SHP77 (cell line): ENCODE measurements around the gene NPFFR2.
"Not testable (repeated sequence)": the region's sequence is repeated elsewhere in the genome, so short reads cannot be mapped to it uniquely, and the experiment has no call there.

Experiments
- DNase-seq, 2 experiments: peaks; one replicate each; lab custom pipeline; 2025; lab: John Stamatoyannopoulos, UW

NPFFR2 gene

GRCh38 chr4:72112514-72113156, 80.8 kb downstream of the NPFFR2 start:
- peak in 1 of 2 experiments; percentile 18 for DNase-seq

- DNase-seq: no peak
Observed at GRCh38 chr4:72118017-72118416, 86.2 kb downstream of the NPFFR2 start.

DNA sequence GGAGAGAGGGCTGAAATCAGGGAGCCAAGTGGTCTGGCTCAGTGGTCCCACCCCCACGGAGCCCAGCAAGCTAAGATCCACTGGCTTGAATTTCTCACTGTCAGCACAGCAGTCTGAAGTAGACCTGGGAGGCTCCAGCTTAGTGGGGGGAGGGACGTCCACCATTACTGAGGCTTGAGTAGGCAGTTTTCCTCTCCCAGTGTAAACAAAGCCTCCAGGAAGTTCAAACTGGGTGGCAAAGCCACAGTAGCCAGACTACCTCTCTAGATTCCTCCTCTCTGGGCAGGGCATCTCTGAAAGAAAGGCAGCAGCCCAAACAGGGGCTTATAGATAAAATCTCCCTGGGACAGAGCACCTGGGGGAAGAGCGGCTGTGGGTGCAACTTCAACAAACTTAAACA, 88.1 kb downstream of the NPFFR2 start:
- no peak for DNase-seq

- DNase-seq: no peak
Observed at GRCh38 chr4:72128741-72129140, 96.9 kb downstream of the NPFFR2 start.

- DNase-seq: no peak
Observed at GRCh38 chr4:72136429-72136828, 104.6 kb downstream of the NPFFR2 start.

DNA sequence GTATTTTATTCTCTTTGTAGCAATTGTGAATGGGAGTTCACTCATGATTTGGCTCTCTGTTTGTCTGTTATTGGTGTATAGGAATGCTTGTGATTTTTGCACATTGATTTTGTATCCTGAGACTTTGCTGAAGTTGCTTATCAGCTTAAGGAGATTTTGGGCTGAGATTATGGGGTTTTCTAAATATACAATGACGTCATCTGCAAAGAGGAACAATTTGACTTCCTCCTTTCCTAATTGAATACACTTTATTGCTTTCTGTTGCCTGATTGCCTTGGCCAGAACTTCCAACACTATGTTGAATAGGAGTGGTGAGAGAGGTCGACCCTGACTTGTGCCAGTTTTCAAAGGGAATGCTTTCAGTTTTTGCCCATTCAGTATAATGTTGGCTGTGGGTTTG, 108.2 kb downstream of the NPFFR2 start:
- not testable (repeated sequence) for DNase-seq

DNA sequence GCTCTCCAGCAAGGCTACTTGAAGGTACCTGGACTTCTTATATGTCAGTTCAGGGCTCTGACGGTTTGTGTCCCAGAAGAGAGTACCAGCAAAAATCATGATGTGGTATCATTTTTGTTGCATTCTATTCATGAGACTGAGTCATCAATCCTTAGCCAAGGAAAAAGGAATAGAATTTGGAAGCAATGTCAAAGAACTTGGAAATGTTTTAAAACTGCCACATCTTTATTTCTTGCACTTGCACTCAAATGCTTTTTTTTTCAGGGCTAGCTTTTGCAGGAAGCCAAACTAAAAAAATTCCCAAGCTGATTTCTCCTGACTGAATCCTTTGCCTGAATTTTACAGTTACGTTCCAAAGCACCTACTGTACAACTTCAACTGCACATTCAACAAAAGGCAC, 112.4 kb downstream of the NPFFR2 start:
- no peak for DNase-seq

- no peak for DNase-seq
Observed at GRCh38 chr4:72152731-72153130, 120.9 kb downstream of the NPFFR2 start.

GRCh38 chr4:72153634-72154033, 121.8 kb downstream of the NPFFR2 start:
- DNase-seq: not testable (repeated sequence)

DNA sequence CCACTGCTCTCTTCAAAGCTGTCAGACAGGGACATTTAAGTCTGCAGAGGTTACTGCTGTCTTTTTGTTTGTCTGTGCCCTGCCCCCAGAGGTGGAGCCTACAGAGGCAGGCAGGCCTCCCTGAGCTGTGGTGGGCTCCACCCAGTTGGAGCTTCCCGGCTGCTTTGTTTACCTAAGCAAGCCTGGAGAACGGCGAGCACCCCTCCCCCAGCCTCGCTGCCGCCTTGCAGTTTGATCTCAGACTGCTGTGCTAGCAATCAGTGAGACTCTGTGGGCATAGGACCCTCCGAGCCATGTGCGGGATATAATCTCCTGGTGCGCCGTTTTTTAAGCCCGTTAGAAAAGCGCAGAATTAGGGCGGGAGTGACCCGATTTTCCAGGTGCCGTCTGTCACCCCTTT, 137.5 kb downstream of the NPFFR2 start:
- not testable (repeated sequence) for DNase-seq

DNA sequence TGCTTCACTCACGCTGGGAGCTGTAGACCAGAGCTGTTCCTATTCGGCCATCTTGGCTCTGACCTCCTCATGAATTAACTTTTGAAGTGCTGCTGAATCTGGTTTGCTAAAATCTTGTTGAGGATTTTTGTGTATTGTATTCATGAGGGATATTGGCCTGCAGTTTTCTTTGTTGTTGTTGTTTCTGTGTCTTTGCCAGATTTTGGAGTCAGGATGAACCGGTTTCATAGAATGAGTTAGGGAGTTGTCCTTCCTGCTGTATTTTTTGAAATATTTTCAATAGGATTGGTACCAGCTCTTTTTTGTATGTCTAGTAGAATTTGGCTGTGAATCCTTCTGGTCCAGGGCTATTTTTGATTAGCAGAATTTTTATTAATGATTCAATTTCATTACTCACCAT, 138.1 kb downstream of the NPFFR2 start:
- no peak for DNase-seq

GRCh38 chr4:72171761-72172160, 140.0 kb downstream of the NPFFR2 start:
- DNase-seq: no peak

DNA sequence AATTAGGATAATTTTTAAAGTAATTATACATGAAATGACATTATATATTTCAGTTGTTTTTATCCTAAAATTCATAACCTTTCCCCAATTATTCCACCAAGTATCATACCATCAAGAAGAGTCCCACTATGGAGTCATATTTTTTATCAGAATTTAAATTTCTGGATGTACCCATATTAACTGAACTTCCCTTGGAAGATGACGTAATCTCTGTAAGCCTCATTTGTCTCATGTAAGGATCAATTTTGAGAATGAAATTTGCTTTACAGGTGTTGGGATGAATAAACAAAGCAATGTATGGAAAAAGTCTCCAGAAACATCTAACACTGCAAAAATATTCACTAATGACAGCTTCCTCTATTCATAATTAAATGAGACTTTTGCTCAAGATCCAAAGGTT, 147.5 kb downstream of the NPFFR2 start:
- no peak for DNase-seq

GRCh38 chr4:72186714-72187113, 154.9 kb downstream of the NPFFR2 start:
- no peak for DNase-seq

- DNase-seq: no peak
Observed at GRCh38 chr4:72194046-72194445, 162.2 kb downstream of the NPFFR2 start.

DNA sequence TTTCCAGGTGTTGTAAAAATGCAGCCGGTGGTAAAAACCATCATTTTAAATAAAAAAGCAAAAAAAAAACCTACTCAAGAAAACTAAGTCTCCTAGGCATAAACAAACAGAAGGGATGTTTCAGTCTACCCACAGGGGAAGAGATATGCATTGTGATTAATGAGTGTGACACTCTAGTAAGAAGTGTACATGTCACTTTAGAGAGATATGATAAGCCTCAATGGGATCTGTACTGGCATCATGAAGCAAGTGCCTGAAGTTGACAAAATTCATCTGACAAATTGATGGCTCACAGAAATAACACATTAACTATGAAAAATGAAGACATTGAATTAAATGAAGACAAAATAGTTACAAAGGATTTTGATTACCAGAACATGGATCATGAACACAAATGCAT, 162.7 kb downstream of the NPFFR2 start:
- no peak for DNase-seq
